ENCODE measurements around the gene ITGAX.
"Not testable (repeated sequence)": the region's sequence is repeated elsewhere in the genome, so short reads cannot be mapped to it uniquely, and the experiment has no call there.

Gene ITGAX

GRCh38 chr16:31330553-31330890, 24.5 kb upstream of the ITGAX start:
- no peak overlapping the region for H3K4me3 ChIP-seq (ENCODE audit: low read depth in 1 of 2, low read length in 2 of 2)
- peaks cover 0 to 3% of the 10 kb centered on the region in 2 donors for H3K4me1 ChIP-seq (ENCODE audit: control insufficient read depth in 1 of 2, insufficient read depth in 2 of 2, low read length in 2 of 2)
- no peaks in the 10 kb centered on the region for H3K36me3 ChIP-seq (ENCODE audit: control insufficient read depth in 1 of 2, insufficient read depth in 2 of 2, low read length in 2 of 2)
- no peaks in the 10 kb centered on the region for H3K9me3 ChIP-seq (ENCODE audit: control insufficient read depth in 1 of 2, low read length in 2 of 2)
- no peak overlapping the region for H3K27ac ChIP-seq (ENCODE audit: low read depth, low read length)
- H3K9ac ChIP-seq (ENCODE audit: low read depth in 1 of 2, low read length in 2 of 2): no peak overlapping the region
- peaks cover 26 to 39% of the 10 kb centered on the region in 2 donors for H3K27me3 ChIP-seq (ENCODE audit: control insufficient read depth in 1 of 2, insufficient read depth in 2 of 2, low read length in 2 of 2)

- Histone ChIP-seq H3K4me1 (ENCODE audit: control insufficient read depth in 1 of 2, insufficient read depth in 2 of 2, low read length in 2 of 2) (peaks cover 0 to 3% of the 10 kb centered on the region in 2 donors), H3K4me3 (ENCODE audit: low read depth in 1 of 2, low read length in 2 of 2) (peak overlapping the region; percentile 35 to 36), H3K27me3 (ENCODE audit: control insufficient read depth in 1 of 2, insufficient read depth in 2 of 2, low read length in 2 of 2) (peaks cover 26 to 39% of the 10 kb centered on the region in 2 donors)
Measured at GRCh38 chr16:31331141-31331764, 23.7 kb upstream of the ITGAX start.

GRCh38 chr16:31331807-31332301, 23.1 kb upstream of the ITGAX start:
- Histone ChIP-seq H3K36me3 (ENCODE audit: control insufficient read depth in 1 of 2, insufficient read depth in 2 of 2, low read length in 2 of 2) (no peaks in the 10 kb centered on the region), H3K27ac (ENCODE audit: low read depth, low read length) (no peak overlapping the region), H3K4me1 (ENCODE audit: control insufficient read depth in 1 of 2, insufficient read depth in 2 of 2, low read length in 2 of 2) (peaks cover 0 to 3% of the 10 kb centered on the region in 2 donors), H3K4me3 (ENCODE audit: low read depth in 1 of 2, low read length in 2 of 2) (no peak overlapping the region), H3K27me3 (ENCODE audit: control insufficient read depth in 1 of 2, insufficient read depth in 2 of 2, low read length in 2 of 2) (peaks cover 26 to 39% of the 10 kb centered on the region in 2 donors), H3K9ac (ENCODE audit: low read depth in 1 of 2, low read length in 2 of 2) (no peak overlapping the region), H3K9me3 (ENCODE audit: control insufficient read depth in 1 of 2, low read length in 2 of 2) (no peaks in the 10 kb centered on the region)

More at GRCh38 chr16:31331141-31331764, 23.7 kb upstream of the ITGAX start:
- H3K27ac ChIP-seq (ENCODE audit: low read depth, low read length): no peak overlapping the region
- no peak overlapping the region for H3K9ac ChIP-seq (ENCODE audit: low read depth in 1 of 2, low read length in 2 of 2)
- no peaks in the 10 kb centered on the region for H3K36me3 ChIP-seq (ENCODE audit: control insufficient read depth in 1 of 2, insufficient read depth in 2 of 2, low read length in 2 of 2)
- H3K9me3 ChIP-seq (ENCODE audit: control insufficient read depth in 1 of 2, low read length in 2 of 2): no peaks in the 10 kb centered on the region

DNA sequence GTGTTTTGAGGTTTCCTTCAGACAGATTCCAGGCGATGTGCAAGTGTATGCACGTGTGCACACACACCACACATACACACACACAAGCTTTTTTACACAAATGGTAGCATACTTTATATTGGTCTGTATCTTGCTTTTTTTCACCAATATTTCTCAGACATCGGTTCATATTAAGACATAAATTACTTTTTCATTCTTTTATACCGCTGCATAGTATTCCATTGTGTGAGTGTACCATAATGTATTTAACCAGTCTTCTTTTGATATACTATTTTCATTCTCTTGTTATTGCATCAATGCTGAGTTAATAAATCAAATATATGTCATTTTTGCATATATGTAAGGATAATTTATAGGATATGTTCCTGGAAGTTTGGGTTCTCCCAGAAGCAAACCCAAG, 22.4 kb upstream of the ITGAX start:
- Histone ChIP-seq H3K9ac (ENCODE audit: low read depth in 1 of 2, low read length in 2 of 2) (no peak overlapping the region), H3K4me1 (ENCODE audit: control insufficient read depth in 1 of 2, insufficient read depth in 2 of 2, low read length in 2 of 2) (peaks cover 0 to 3% of the 10 kb centered on the region in 2 donors), H3K27ac (ENCODE audit: low read depth, low read length) (no peak overlapping the region), H3K9me3 (ENCODE audit: control insufficient read depth in 1 of 2, low read length in 2 of 2) (no peaks in the 10 kb centered on the region), H3K27me3 (ENCODE audit: control insufficient read depth in 1 of 2, insufficient read depth in 2 of 2, low read length in 2 of 2) (peaks cover 30 to 39% of the 10 kb centered on the region in 2 donors), H3K4me3 (ENCODE audit: low read depth in 1 of 2, low read length in 2 of 2) (no peak overlapping the region), H3K36me3 (ENCODE audit: control insufficient read depth in 1 of 2, insufficient read depth in 2 of 2, low read length in 2 of 2) (no peaks in the 10 kb centered on the region)

DNA sequence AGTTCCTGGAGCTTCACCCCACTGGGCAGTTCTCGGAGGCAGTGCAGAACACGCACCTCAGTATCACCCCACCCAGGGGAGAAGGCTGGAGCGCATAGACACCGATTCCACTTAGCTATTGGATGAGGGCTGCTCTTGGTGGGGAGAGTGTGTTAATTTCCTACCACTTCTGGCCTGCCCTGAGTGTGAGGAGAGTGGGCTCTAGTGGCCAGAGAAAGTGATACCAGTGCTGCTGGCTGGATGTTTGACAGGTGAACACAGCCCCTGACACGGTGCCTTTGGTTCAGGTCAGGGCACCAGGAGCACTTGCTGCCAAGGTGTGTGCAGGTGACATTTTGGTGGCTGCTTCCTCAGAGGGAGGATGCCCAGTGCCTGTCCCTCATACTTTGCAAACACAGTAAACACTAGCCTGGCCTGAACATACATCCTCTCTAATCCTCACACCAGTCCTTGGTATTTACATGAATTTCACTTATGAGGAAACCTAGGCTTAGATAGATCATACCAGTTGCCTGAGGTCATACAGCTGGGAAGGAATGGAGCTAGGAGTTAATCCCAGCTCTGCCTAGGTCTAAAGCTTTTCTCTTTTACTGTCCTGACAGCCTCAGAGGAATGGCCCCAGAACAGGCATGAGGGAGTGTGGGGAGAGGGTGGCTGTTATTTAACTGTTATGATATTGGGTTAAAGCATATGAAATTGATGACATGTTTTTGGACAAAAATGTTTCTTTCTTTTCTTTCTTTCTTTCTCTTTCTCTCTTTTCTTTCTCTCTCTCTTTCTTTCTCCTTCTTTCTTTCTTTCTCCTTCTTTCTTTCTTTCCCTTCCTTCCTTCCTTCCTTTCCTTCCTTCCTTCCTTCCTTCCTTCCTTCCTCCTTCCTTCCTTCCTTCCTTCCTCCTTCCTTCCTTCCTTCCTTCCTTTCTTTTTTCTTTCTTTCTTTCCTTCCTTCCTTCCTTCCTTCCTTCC, 21.0 kb upstream of the ITGAX start:
- H3K4me1 ChIP-seq (ENCODE audit: control insufficient read depth in 1 of 2, insufficient read depth in 2 of 2, low read length in 2 of 2): peaks cover 0 to 3% of the 10 kb centered on the region in 2 donors
- H3K27ac ChIP-seq (ENCODE audit: low read depth, low read length): no peak overlapping the region
- no peaks in the 10 kb centered on the region for H3K9me3 ChIP-seq (ENCODE audit: control insufficient read depth in 1 of 2, low read length in 2 of 2)
- no peaks in the 10 kb centered on the region for H3K36me3 ChIP-seq (ENCODE audit: control insufficient read depth in 1 of 2, insufficient read depth in 2 of 2, low read length in 2 of 2)
- H3K27me3 ChIP-seq (ENCODE audit: control insufficient read depth in 1 of 2, insufficient read depth in 2 of 2, low read length in 2 of 2): peaks cover 30% of the 10 kb centered on the region in 2 donors
- H3K9ac ChIP-seq (ENCODE audit: low read depth in 1 of 2, low read length in 2 of 2): no peak overlapping the region
- H3K4me3 ChIP-seq (ENCODE audit: low read depth in 1 of 2, low read length in 2 of 2): no peak overlapping the region

DNA sequence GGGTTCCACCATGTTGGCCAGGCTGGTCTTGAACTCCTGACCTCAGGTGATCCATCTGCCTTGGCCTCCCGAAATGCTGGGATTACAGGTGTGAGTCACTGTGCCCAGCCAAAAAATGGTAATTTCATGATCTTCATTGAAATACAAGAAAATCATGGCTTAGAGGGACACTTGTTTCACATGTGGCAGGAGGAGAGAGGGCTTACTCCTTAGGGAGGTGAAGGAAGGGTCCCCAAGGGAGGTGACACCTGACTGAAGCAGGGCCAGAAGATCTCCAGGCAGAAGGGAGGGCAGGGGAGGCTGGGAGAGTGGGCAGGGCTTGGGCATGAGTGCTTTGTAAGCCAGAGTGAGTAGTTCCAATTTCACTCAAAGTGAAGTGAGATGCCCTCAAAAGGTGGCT, 20.0 kb upstream of the ITGAX start:
- H3K36me3 ChIP-seq (ENCODE audit: control insufficient read depth in 1 of 2, insufficient read depth in 2 of 2, low read length in 2 of 2): no peaks in the 10 kb centered on the region
- peaks cover 20 to 21% of the 10 kb centered on the region in 2 donors for H3K27me3 ChIP-seq (ENCODE audit: control insufficient read depth in 1 of 2, insufficient read depth in 2 of 2, low read length in 2 of 2)
- no peak overlapping the region for H3K9ac ChIP-seq (ENCODE audit: low read depth in 1 of 2, low read length in 2 of 2)
- H3K4me3 ChIP-seq (ENCODE audit: low read depth in 1 of 2, low read length in 2 of 2): no peak overlapping the region
- H3K27ac ChIP-seq (ENCODE audit: low read depth, low read length): no peak overlapping the region
- H3K4me1 ChIP-seq (ENCODE audit: control insufficient read depth in 1 of 2, insufficient read depth in 2 of 2, low read length in 2 of 2): peaks cover 0 to 3% of the 10 kb centered on the region in 2 donors
- no peaks in the 10 kb centered on the region for H3K9me3 ChIP-seq (ENCODE audit: control insufficient read depth in 1 of 2, low read length in 2 of 2)

DNA sequence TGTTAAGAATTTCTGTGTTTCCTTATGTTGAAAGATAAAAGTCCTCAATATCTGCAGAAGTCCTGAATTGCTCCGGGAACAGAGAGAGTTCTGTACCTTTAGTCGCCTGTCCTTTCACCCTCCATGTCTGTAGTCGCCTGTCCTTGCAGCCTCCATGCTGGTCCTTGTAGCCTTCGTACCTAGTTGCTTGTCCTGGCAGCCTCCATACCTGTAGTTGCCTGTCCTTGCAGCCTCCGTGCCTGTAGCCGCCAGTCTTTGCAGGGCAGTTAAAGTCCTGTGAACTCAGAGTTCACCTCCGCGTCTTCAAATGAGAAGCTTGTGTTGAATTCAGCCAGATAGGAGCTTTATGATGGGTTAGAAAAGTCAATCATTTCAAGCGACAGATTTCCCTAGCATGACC, 19.5 kb upstream of the ITGAX start:
- peaks cover 15 to 16% of the 10 kb centered on the region in 2 donors for H3K27me3 ChIP-seq (ENCODE audit: control insufficient read depth in 1 of 2, insufficient read depth in 2 of 2, low read length in 2 of 2)
- no peaks in the 10 kb centered on the region for H3K36me3 ChIP-seq (ENCODE audit: control insufficient read depth in 1 of 2, insufficient read depth in 2 of 2, low read length in 2 of 2)
- H3K9ac ChIP-seq (ENCODE audit: low read depth in 1 of 2, low read length in 2 of 2): no peak overlapping the region
- H3K4me3 ChIP-seq (ENCODE audit: low read depth in 1 of 2, low read length in 2 of 2): no peak overlapping the region
- peaks cover 0 to 3% of the 10 kb centered on the region in 2 donors for H3K4me1 ChIP-seq (ENCODE audit: control insufficient read depth in 1 of 2, insufficient read depth in 2 of 2, low read length in 2 of 2)
- no peak overlapping the region for H3K27ac ChIP-seq (ENCODE audit: low read depth, low read length)
- H3K9me3 ChIP-seq (ENCODE audit: control insufficient read depth in 1 of 2, low read length in 2 of 2): no peaks in the 10 kb centered on the region

GRCh38 chr16:31338166-31338685, 16.8 kb upstream of the ITGAX start:
- not testable (repeated sequence) for H3K9me3 ChIP-seq (ENCODE audit: control insufficient read depth in 1 of 2, low read length in 2 of 2); H3K27me3 ChIP-seq (ENCODE audit: control insufficient read depth in 1 of 2, insufficient read depth in 2 of 2, low read length in 2 of 2)

DNA sequence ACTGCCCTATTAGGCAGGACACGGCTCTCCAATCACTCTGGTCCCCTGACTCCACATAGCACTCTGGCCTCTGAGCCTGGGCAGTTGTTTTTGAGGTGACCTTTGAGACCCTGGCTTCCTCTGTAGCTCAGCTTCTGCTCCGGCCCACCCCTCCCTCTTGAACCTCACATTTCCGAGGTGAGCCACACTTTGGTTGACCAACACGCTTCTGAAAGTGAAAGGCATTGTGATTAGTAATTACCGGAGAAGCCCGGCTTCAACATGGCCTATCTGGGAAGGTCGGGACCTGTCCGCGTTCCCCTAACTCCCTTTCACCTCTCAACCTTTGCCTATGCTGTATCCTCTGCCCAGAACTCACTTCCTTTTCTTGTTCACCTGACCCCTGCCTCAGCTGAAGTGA, 10.3 kb upstream of the ITGAX start:
- H3K36me3 ChIP-seq (ENCODE audit: control insufficient read depth in 1 of 2, insufficient read depth in 2 of 2, low read length in 2 of 2): no peaks in the 10 kb centered on the region
- H3K9me3 ChIP-seq (ENCODE audit: control insufficient read depth in 1 of 2, low read length in 2 of 2): no peaks in the 10 kb centered on the region
- H3K4me1 ChIP-seq (ENCODE audit: control insufficient read depth in 1 of 2, insufficient read depth in 2 of 2, low read length in 2 of 2): no peaks in the 10 kb centered on the region
- H3K4me3 ChIP-seq (ENCODE audit: low read depth in 1 of 2, low read length in 2 of 2): peak overlapping the region in 1 of 2 donors; percentile 12
- H3K27ac ChIP-seq (ENCODE audit: low read depth, low read length): no peak overlapping the region
- no peaks in the 10 kb centered on the region for H3K27me3 ChIP-seq (ENCODE audit: control insufficient read depth in 1 of 2, insufficient read depth in 2 of 2, low read length in 2 of 2)
- H3K9ac ChIP-seq (ENCODE audit: low read depth in 1 of 2, low read length in 2 of 2): no peak overlapping the region

More at GRCh38 chr16:31338166-31338685, 16.8 kb upstream of the ITGAX start:
- H3K36me3 ChIP-seq (ENCODE audit: control insufficient read depth in 1 of 2, insufficient read depth in 2 of 2, low read length in 2 of 2); H3K4me3 ChIP-seq (ENCODE audit: low read depth in 1 of 2, low read length in 2 of 2); H3K9ac ChIP-seq (ENCODE audit: low read depth in 1 of 2, low read length in 2 of 2); H3K4me1 ChIP-seq (ENCODE audit: control insufficient read depth in 1 of 2, insufficient read depth in 2 of 2, low read length in 2 of 2); H3K27ac ChIP-seq (ENCODE audit: low read depth, low read length): not testable (repeated sequence)

DNA sequence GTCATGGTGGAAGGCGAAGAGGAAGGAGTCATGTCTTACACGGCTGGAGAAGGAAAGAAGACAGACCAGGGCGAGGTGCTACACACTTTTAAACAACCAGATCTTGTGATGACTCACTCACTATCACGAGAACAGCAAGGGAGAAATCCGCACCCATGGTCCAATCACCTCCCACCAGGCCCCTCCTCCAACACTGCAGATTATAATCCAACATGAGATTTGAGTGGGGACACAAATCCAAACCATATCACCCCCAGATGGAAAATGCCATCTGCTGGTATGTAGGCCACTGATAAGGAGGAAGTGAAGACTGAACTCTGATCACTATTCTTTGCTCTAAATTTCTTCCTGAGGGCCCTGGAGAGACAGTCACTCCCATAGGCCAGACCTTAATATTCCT, 7.5 kb upstream of the ITGAX start:
- Histone ChIP-seq H3K4me1 (ENCODE audit: control insufficient read depth in 1 of 2, insufficient read depth in 2 of 2, low read length in 2 of 2) (peaks cover 0 to 3% of the 10 kb centered on the region in 2 donors), H3K9me3 (ENCODE audit: control insufficient read depth in 1 of 2, low read length in 2 of 2) (peaks cover 0 to 2% of the 10 kb centered on the region in 2 donors), H3K27ac (ENCODE audit: low read depth, low read length) (no peak overlapping the region), H3K4me3 (ENCODE audit: low read depth in 1 of 2, low read length in 2 of 2) (no peak overlapping the region), H3K9ac (ENCODE audit: low read depth in 1 of 2, low read length in 2 of 2) (no peak overlapping the region), H3K36me3 (ENCODE audit: control insufficient read depth in 1 of 2, insufficient read depth in 2 of 2, low read length in 2 of 2) (no peaks in the 10 kb centered on the region), H3K27me3 (ENCODE audit: control insufficient read depth in 1 of 2, insufficient read depth in 2 of 2, low read length in 2 of 2) (no peaks in the 10 kb centered on the region)
